ENCODE results near the gene RFK. TPM values are rescaled to one million over a fixed set of nuclear protein-coding genes. Genes with fewer than 3 reads are reported as not detected.

Gene RFK
- total RNA-seq, 4 donors from 2014 or later = 18.4 to 37.1 (median 18.8) TPM

DNA sequence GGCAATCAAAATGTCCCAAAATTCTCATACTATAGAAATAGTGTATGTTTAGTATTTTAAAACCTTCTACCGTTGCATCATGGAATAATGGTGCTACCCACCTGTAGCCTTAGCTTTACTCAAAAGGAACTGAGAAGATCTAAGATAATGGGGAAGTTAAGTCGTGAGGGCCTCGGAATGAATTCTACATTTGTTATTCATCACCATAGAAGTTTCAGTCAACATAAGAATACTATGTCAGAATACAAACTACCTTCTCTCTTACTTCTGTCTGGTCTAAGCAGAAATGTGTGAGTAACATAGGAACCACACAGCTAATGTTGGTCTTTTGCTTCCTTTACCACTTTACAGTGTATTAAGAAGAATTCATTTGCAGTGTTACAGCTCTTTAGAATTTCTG is 43.2 kb downstream of the RFK start:
- ATAC-seq = no peak
- TF ChIP-seq POLR2A (IDR thresholded peaks at IDR 0.05) (no peak), POLR2AphosphoS5 (IDR thresholded peaks at IDR 0.05) (no peak), EP300 (IDR thresholded peaks at IDR 0.05) (no peak)
- TF ChIP-seq, protein P1, sequence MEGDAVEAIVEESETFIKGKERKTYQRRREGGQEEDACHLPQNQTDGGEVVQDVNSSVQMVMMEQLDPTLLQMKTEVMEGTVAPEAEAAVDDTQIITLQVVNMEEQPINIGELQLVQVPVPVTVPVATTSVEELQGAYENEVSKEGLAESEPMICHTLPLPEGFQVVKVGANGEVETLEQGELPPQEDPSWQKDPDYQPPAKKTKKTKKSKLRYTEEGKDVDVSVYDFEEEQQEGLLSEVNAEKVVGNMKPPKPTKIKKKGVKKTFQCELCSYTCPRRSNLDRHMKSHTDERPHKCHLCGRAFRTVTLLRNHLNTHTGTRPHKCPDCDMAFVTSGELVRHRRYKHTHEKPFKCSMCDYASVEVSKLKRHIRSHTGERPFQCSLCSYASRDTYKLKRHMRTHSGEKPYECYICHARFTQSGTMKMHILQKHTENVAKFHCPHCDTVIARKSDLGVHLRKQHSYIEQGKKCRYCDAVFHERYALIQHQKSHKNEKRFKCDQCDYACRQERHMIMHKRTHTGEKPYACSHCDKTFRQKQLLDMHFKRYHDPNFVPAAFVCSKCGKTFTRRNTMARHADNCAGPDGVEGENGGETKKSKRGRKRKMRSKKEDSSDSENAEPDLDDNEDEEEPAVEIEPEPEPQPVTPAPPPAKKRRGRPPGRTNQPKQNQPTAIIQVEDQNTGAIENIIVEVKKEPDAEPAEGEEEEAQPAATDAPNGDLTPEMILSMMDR (IDR thresholded peaks at IDR 0.05) = no peak
- H3K27me3 ChIP-seq = peaks cover 5% of the 10 kb centered on the region
- H3K36me3 ChIP-seq = no peaks in the 10 kb centered on the region
- no peaks in the 10 kb centered on the region for H3K9me3 ChIP-seq
- H3K4me3 ChIP-seq = no peak overlapping the region
- H3K27ac ChIP-seq = no peak overlapping the region
- no peaks in the 10 kb centered on the region for H3K4me1 ChIP-seq
- 58 to 63% methylated on average over 3 of the region's 3 CpGs for WGBS, 2 donors (ENCODE audit: low coverage in 1 of 2)

DNA sequence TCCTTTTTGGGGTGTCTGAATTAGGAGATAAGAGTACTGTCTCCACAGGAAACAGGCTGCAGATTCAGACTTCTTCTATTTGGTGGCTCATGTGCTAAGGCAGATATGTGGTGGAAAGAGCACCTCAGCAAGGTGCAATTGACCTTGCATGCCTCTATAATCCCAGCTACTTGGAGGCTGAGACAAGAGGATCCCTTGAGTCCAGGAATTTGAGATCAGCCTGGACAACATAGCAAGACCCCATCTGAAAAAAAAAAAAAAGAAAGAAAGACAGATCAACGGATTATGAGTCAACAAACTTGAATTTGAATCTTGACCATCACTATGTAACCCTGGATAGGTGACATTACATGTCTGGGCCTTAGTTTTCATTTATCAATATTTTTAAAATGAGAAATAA is 44.4 kb downstream of the RFK start:
- no peak for ATAC-seq
- H3K4me1 ChIP-seq = no peaks in the 10 kb centered on the region
- no peaks in the 10 kb centered on the region for H3K36me3 ChIP-seq
- H3K27ac ChIP-seq = no peak overlapping the region
- 33 to 68% methylated on average over 1 of the region's 1 CpG for WGBS, 2 donors (ENCODE audit: low coverage in 1 of 2)
- H3K27me3 ChIP-seq = peaks cover 5% of the 10 kb centered on the region
- H3K4me3 ChIP-seq = no peak overlapping the region
- H3K9me3 ChIP-seq = no peaks in the 10 kb centered on the region
- TF ChIP-seq EP300 (IDR thresholded peaks at IDR 0.05) = no peak
- TF ChIP-seq POLR2A (IDR thresholded peaks at IDR 0.05) = no peak
- TF ChIP-seq, protein P1 (IDR thresholded peaks at IDR 0.05) = no peak
- TF ChIP-seq POLR2AphosphoS5 (IDR thresholded peaks at IDR 0.05) = no peak

DNA sequence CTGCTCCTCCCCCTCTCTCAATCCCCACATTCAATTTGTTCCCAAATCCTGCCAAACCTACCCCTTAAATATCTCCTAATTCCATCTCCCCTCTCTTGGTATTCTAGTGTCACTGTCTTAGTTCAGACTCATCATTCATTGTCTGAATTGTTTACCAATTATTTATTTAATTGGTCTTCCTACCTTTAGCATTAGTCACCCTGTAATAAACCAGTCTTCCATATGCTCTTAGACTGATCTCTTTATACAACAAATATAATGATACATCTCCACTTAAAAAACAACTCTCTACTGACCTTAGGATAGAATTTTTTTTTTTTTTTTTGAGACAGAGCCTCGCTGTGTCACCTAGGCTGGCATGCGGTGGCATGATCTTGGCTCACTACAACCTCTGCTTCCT is 51.4 kb downstream of the RFK start:
- H3K27ac ChIP-seq = no peak overlapping the region
- TF ChIP-seq POLR2A (IDR thresholded peaks at IDR 0.05) = no peak
- TF ChIP-seq POLR2AphosphoS5 (IDR thresholded peaks at IDR 0.05) = no peak
- TF ChIP-seq EP300 (IDR thresholded peaks at IDR 0.05) = no peak
- TF ChIP-seq, protein P1 (IDR thresholded peaks at IDR 0.05) = no peak
- H3K9me3 ChIP-seq = no peaks in the 10 kb centered on the region
- no peaks in the 10 kb centered on the region for H3K36me3 ChIP-seq
- 100% methylated on average over 2 of the region's 2 CpGs; no CpG with 5 or more reads in 1 of the 2 donors for WGBS, 2 donors (ENCODE audit: low coverage in 1 of 2)
- ATAC-seq = no peak
- H3K4me3 ChIP-seq = no peak overlapping the region
- H3K4me1 ChIP-seq = no peaks in the 10 kb centered on the region
- no peaks in the 10 kb centered on the region for H3K27me3 ChIP-seq

DNA sequence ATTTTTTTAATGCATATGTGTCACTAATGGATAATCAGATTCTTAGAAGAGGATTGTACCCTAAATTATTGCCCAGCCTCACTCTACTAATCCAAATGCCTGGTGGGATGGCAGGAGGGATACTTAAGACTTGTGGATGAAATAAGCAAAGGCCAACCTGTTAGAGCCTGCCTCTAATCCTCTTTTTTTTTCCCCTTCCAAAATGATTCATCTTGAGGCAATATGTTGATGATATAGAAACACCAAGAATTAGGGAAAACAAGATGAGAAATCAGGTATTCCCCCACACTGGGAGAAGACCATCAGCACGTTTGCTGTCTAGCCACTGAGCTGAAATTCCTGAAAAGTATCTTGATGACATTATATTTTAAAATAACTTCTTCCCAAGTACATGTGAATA is 52.0 kb downstream of the RFK start:
- TF ChIP-seq POLR2AphosphoS5 (IDR thresholded peaks at IDR 0.05) (no peak), EP300 (IDR thresholded peaks at IDR 0.05) (no peak), POLR2A (IDR thresholded peaks at IDR 0.05) (no peak)
- TF ChIP-seq, protein P1 (IDR thresholded peaks at IDR 0.05) = no peak
- H3K27ac ChIP-seq = no peak overlapping the region
- no peaks in the 10 kb centered on the region for H3K9me3 ChIP-seq
- H3K27me3 ChIP-seq = no peaks in the 10 kb centered on the region
- H3K36me3 ChIP-seq = no peaks in the 10 kb centered on the region
- 71 to 90% methylated on average over 1 of the region's 1 CpG for WGBS, 2 donors (ENCODE audit: low coverage in 1 of 2)
- H3K4me3 ChIP-seq = no peak overlapping the region
- no peak for ATAC-seq
- no peaks in the 10 kb centered on the region for H3K4me1 ChIP-seq

DNA sequence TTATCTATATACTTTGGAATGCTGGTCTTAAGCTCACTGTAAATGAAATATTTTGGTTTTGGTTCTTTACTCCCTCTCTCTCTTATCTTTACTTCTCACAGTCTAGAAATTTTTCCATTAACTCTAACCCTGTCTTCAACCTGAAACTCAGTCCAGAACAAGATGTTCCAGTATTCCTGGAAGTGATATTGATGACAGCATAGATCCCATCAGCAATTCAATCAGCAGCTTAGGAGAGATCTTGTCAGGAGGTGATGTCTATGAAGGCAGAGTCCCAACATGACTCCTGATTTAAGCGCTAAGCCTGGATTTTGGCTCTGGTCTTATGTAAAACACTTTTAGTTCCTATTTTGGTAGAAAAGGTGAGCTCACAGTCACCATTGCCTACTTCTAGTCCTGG is 52.6 kb downstream of the RFK start:
- no peaks in the 10 kb centered on the region for H3K27me3 ChIP-seq
- H3K27ac ChIP-seq = no peak overlapping the region
- no peaks in the 10 kb centered on the region for H3K9me3 ChIP-seq
- no peaks in the 10 kb centered on the region for H3K4me1 ChIP-seq
- 100% methylated on average over 1 of the region's 1 CpG; no CpG with 5 or more reads in 1 of the 2 donors for WGBS, 2 donors (ENCODE audit: low coverage in 1 of 2)
- no peak overlapping the region for H3K4me3 ChIP-seq
- TF ChIP-seq POLR2AphosphoS5 (IDR thresholded peaks at IDR 0.05) (no peak), POLR2A (IDR thresholded peaks at IDR 0.05) (no peak), EP300 (IDR thresholded peaks at IDR 0.05) (no peak)
- TF ChIP-seq, protein P1 (IDR thresholded peaks at IDR 0.05) = no peak
- H3K36me3 ChIP-seq = no peaks in the 10 kb centered on the region
- no peak for ATAC-seq

Data from gastroesophageal sphincter (tissue), 4 donors.